H1 (cell line): ENCODE results near the gene PIM2. TPM values are rescaled to one million over a fixed set of nuclear protein-coding genes. Genes with fewer than 3 reads are reported as not detected.

Experiments
- CTCF ChIA-PET: fragments of 300-600 bp; sonication (Branson Sonifier 250); formaldehyde crosslinking; loops from one replicate; lab custom pipeline; 2021; ENCODE audit not compliant: partially characterized antibody; lab: Charles Lee
- POLR2A ChIA-PET: fragments of 300-600 bp; sonication (Branson Sonifier 250); formaldehyde crosslinking; loops from one replicate; lab custom pipeline; 2021; ENCODE audit warnings: inconsistent platforms; ENCODE audit not compliant: partially characterized antibody; lab: Charles Lee
- DNase-seq, 2 experiments: peaks; one replicate each; pipeline versions ENCODE4 v3.0.0 to v3.0.0-alpha.2; 2010 to 2022; ENCODE audit warnings: low spot score in 2 of 2, low read depth in 1 of 2, mixed read lengths in 1 of 2
- FAIRE-seq: peaks from 2 replicates; lab custom pipeline; 2011; peaks lifted over from hg19 to GRCh38; lab: Jason Lieb, UNC
- H2AFZ ChIP-seq: 2 replicates; pipeline ENCODE4 v1.8.1; 2012; ENCODE audit warnings: low read length, inconsistent platforms
- H2AK5ac ChIP-seq: 2 replicates; pipeline ENCODE4 v1.6.1; 2013; ENCODE audit warnings: low read depth, low read length
- H2BK120ac ChIP-seq: replicated peaks from 2 replicates; pipeline ENCODE3; 2013; ENCODE audit warnings: low read depth, low read length, inconsistent platforms
- H2BK12ac ChIP-seq: 2 replicates; pipeline ENCODE4 v1.6.1; 2013; ENCODE audit warnings: low read depth, low read length
- H2BK15ac ChIP-seq: 2 replicates; pipeline ENCODE4 v1.6.1; 2013; ENCODE audit warnings: low read length
- H2BK20ac ChIP-seq: 2 replicates; pipeline ENCODE4 v1.6.1; 2013; ENCODE audit warnings: low read length
- H2BK5ac ChIP-seq: 2 replicates; pipeline ENCODE4 v1.6.1; 2013; ENCODE audit warnings: low read depth, low read length
- H3K14ac ChIP-seq: 2 replicates; pipeline ENCODE4 v1.6.1; 2013; ENCODE audit warnings: inconsistent platforms; ENCODE audit not compliant: insufficient read length
- H3K18ac ChIP-seq: 2 replicates; pipeline ENCODE4 v1.6.1; 2013; ENCODE audit warnings: low read length; ENCODE audit errors: extremely low read depth
- H3K23ac ChIP-seq: 2 replicates; pipeline ENCODE4 v1.6.1; 2013; ENCODE audit warnings: inconsistent platforms; ENCODE audit not compliant: insufficient read length
- H3K23me2 ChIP-seq: 2 replicates; pipeline ENCODE4 v1.6.1; 2013; ENCODE audit warnings: low read depth, low read length
- H3K27ac ChIP-seq: 2 replicates; pipeline ENCODE4 v1.6.1; 2011; ENCODE audit warnings: low read depth, low read length, inconsistent platforms
- H3K27me3 ChIP-seq, 4 experiments: replicated peaks in 1 of 4; 1 replicate in 1 of 4; 2 replicates in 3 of 4; pipeline versions ENCODE4 v1.6.1 to v1.8.1; 2011 to 2013; ENCODE audit warnings: low read length in 3 of 4, mild to moderate bottlenecking in 3 of 4, inconsistent platforms in 2 of 4, mixed read lengths in 2 of 4, moderate library complexity in 1 of 4; ENCODE audit not compliant: control insufficient read depth in 3 of 4, insufficient read depth in 3 of 4; ENCODE audit errors: extremely low read depth in 1 of 4
- H3K36me3 ChIP-seq, 4 experiments: 2 replicates each; pipeline versions ENCODE4 v1.6.1 to v1.8.1; 2011 to 2013; ENCODE audit warnings: mild to moderate bottlenecking in 4 of 4, low read length in 3 of 4, moderate library complexity in 2 of 4, control low read depth in 1 of 4, inconsistent platforms in 1 of 4; ENCODE audit not compliant: insufficient read depth in 4 of 4, control insufficient read depth in 2 of 4
- H3K4ac ChIP-seq: replicated peaks from 2 replicates; pipeline ENCODE3; 2013; ENCODE audit warnings: low read length, low read depth, mixed read lengths, inconsistent platforms; ENCODE audit not compliant: insufficient read length
- H3K4me1 ChIP-seq, 4 experiments: replicated peaks in 1 of 4; 1 replicate in 1 of 4; 2 replicates in 3 of 4; pipeline versions ENCODE4 v1.6.1 to v1.8.1; 2011 to 2013; ENCODE audit warnings: low read length in 3 of 4, inconsistent platforms in 2 of 4, mixed read lengths in 1 of 4; ENCODE audit not compliant: insufficient read depth in 4 of 4, control insufficient read depth in 3 of 4
- H3K4me2 ChIP-seq, 2 experiments: 2 replicates each; pipeline versions ENCODE4 v1.6.1 to v1.8.1; 2011 to 2013; ENCODE audit warnings: low read depth in 2 of 2, low read length in 2 of 2, control low read depth in 1 of 2, inconsistent platforms in 1 of 2, mild to moderate bottlenecking in 1 of 2; ENCODE audit not compliant: insufficient read depth in 1 of 2
- H3K4me3 ChIP-seq, 4 experiments: fragments of 200-600, 300-600 bp in 1 of 4; sonication (generic), shearing (Covaris generic), sonication (Bioruptor Twin) in 1 of 4; 2 replicates each; pipeline versions ENCODE4 v1.5.1 to v1.8.1; 2011 to 2016; ENCODE audit warnings: low read length in 4 of 4, low read depth in 3 of 4, control low read depth in 2 of 4, inconsistent platforms in 2 of 4, mild to moderate bottlenecking in 2 of 4, mixed read lengths in 1 of 4, moderate library complexity in 1 of 4; ENCODE audit not compliant: insufficient read depth in 2 of 4; ENCODE audit errors: extremely low read depth in 1 of 4
- H3K56ac ChIP-seq: replicated peaks from 2 replicates; pipeline ENCODE3; 2013; ENCODE audit warnings: low read depth, mild to moderate bottlenecking, mixed read lengths, low read length, inconsistent platforms; ENCODE audit not compliant: insufficient read length
- H3K79me1 ChIP-seq: 2 replicates; pipeline ENCODE4 v1.6.1; 2013; ENCODE audit warnings: low read depth, low read length, control low read depth
- H3K79me2 ChIP-seq, 2 experiments: 2 replicates each; pipeline versions ENCODE4 v1.6.1 to v1.8.1; 2012 to 2013; ENCODE audit warnings: low read length in 2 of 2, mild to moderate bottlenecking in 2 of 2, inconsistent platforms in 1 of 2; ENCODE audit not compliant: insufficient read depth in 2 of 2, control insufficient read depth in 1 of 2
- H3K9ac ChIP-seq, 4 experiments: replicated peaks in 1 of 4; 1 replicate in 1 of 4; 2 replicates in 3 of 4; pipeline versions ENCODE4 v1.6.1 to v1.8.1; 2011 to 2013; ENCODE audit warnings: low read depth in 3 of 4, low read length in 3 of 4, control low read depth in 2 of 4, mild to moderate bottlenecking in 2 of 4, moderate library complexity in 2 of 4, inconsistent platforms in 1 of 4; ENCODE audit errors: extremely low read depth in 1 of 4
- H3K9me3 ChIP-seq, 2 experiments: 2 replicates each; pipeline versions ENCODE4 v1.6.1 to v1.8.1; 2012 to 2013; ENCODE audit warnings: mild to moderate bottlenecking in 2 of 2, moderate library complexity in 2 of 2, control low read depth in 1 of 2, inconsistent platforms in 1 of 2, low read depth in 1 of 2, low read length in 1 of 2, mixed read lengths in 1 of 2; ENCODE audit not compliant: insufficient read depth in 2 of 2
- H4K20me1 ChIP-seq, 2 experiments: replicated peaks in 1 of 2; 2 replicates each; pipeline versions ENCODE3 to v1.8.1; 2011 to 2013; ENCODE audit warnings: inconsistent platforms in 2 of 2, low read length in 2 of 2, mild to moderate bottlenecking in 1 of 2; ENCODE audit not compliant: insufficient read depth in 2 of 2, control insufficient read depth in 1 of 2
- H4K5ac ChIP-seq: 2 replicates; pipeline ENCODE4 v1.6.1; 2013; ENCODE audit warnings: low read length, low read depth, mixed read lengths, inconsistent platforms; ENCODE audit not compliant: insufficient read length
- H4K8ac ChIP-seq: 2 replicates; pipeline ENCODE4 v1.8.0; 2013; ENCODE audit warnings: mild to moderate bottlenecking, moderate library complexity, low read length, inconsistent platforms; ENCODE audit not compliant: insufficient read depth; ENCODE audit errors: extremely low read depth
- H4K91ac ChIP-seq: replicated peaks from 2 replicates; pipeline ENCODE3; 2013; ENCODE audit warnings: low read length, mixed read lengths, inconsistent platforms; ENCODE audit not compliant: insufficient read length
- KDM4A ChIP-seq: IDR thresholded peaks from one replicate; pipeline ENCODE4 v1.7.1; 2012; ENCODE audit warnings: low read depth, mild to moderate bottlenecking, moderate library complexity, low read length, inconsistent platforms; ENCODE audit not compliant: severe bottlenecking
- NANOG ChIP-seq: IDR thresholded peaks from 2 replicates; pipeline ENCODE4 v1.6.1; 2011; ENCODE audit warnings: low read length, low read depth, mild to moderate bottlenecking, inconsistent platforms; ENCODE audit not compliant: insufficient read depth, poor library complexity, severe bottlenecking
- NRF1 ChIP-seq: IDR thresholded peaks from 2 replicates; pipeline ENCODE4 v1.6.1; 2011; ENCODE audit warnings: mild to moderate bottlenecking, low read depth, low read length, improper control_type of control experiment
- RFX5 ChIP-seq: IDR thresholded peaks from 2 replicates; pipeline ENCODE4 v1.6.1; 2011; ENCODE audit warnings: low read depth, low read length, improper control_type of control experiment, borderline replicate concordance
- SIN3A ChIP-seq, 2 experiments: IDR thresholded peaks in 1 of 2; conservative IDR thresholded peaks in 1 of 2; 2 replicates each; pipeline ENCODE4 v1.6.1; 2011 to 2012; ENCODE audit warnings: low read length in 2 of 2, improper control_type of control experiment in 1 of 2, low read depth in 1 of 2, mild to moderate bottlenecking in 1 of 2
- SP1 ChIP-seq: IDR thresholded peaks from 2 replicates; pipeline ENCODE4 v1.6.1; 2011; ENCODE audit warnings: low read depth, low read length
- TAF7 ChIP-seq: optimal IDR thresholded peaks from 2 replicates; pipeline ENCODE3; 2011; ENCODE audit warnings: low read depth, mild to moderate bottlenecking, inconsistent platforms, low read length, moderate library complexity, borderline replicate concordance
- TBP ChIP-seq: IDR thresholded peaks from 2 replicates; pipeline ENCODE4 v1.6.1; 2011; ENCODE audit warnings: low read depth, low read length, improper control_type of control experiment
- WGBS, 2 experiments: shearing (Covaris generic) in 1 of 2; methylation state at CpG; one replicate each; pipeline versions ENCODE4 v1.1.6 to v1.1.7; 2013 to 2015; ENCODE audit warnings: low lambda C conversion rate in 2 of 2, mixed read lengths in 2 of 2, inconsistent platforms in 1 of 2, low coverage in 1 of 2, missing lambda C conversion rate in 1 of 2; ENCODE audit not compliant: insufficient replicate concordance in 2 of 2, insufficient coverage in 1 of 2, insufficient read length in 1 of 2; ENCODE audit errors: extremely low coverage in 1 of 2, missing lambda C conversion rate in 1 of 2; 5-methylcytosine and 5-hydroxymethylcytosine counted together
- polyA plus RNA-seq, 7 experiments: library from polyadenylated mRNA; depleted of rRNA in 3 of 7; stranded (reverse) in 5 of 7; unstranded in 2 of 7; fragments of >200 nt in 5 of 7; fragments of 200-250 nt in 2 of 7; gene quantifications; 1 replicate in 5 of 7; 2 replicates in 1 of 7; 4 replicates in 1 of 7; pipeline versions ENCODE4 v1.2.1 to v1.2.3, GENCODE V29; 2011 to 2013; ENCODE audit warnings: missing spikeins in 2 of 7, mixed read lengths in 2 of 7
- total RNA-seq: library from RNA; stranded (reverse); fragmentation: NEBNext Ultra II Directional; extraction: Animal tissue kit (Norgen Biotek cat#: 25700); gene quantifications from 2 replicates; pipeline ENCODE4 v1.2.1, GENCODE V29; 2021

The PIM2 gene
- total and polyA plus RNA-seq, 2 of the 8 experiments (the other 6 are each of a cell fraction or from before 2014, with no cell fraction given): 180 to 203 TPM

GRCh38 chrX:48957827-48958634 is 39.2 kb upstream of the PIM2 start:
- Histone ChIP-seq H2BK120ac (no peak overlapping the region), H3K4me2 (peak overlapping the region; percentile 72 to 77), H3K36me3 (peaks cover 0 to 13% (median 6%) of the 10 kb centered on the region in 4 experiments; a peak in 6 of 8 replicates), H2BK15ac (no peak overlapping the region), H2BK5ac (peak overlapping the region; percentile 96; the same call in 1 of the 2 replicates), H4K5ac (peak overlapping the region; percentile 87), H2AK5ac (no peak overlapping the region), H4K91ac (no peak overlapping the region), H2BK12ac (peak overlapping the region; percentile 92; the same call in 1 of the 2 replicates), H3K9me3 (no peaks in the 10 kb centered on the region), H3K56ac (no peak overlapping the region), H3K27ac (peak overlapping the region; percentile 97), H3K4me1 (peaks cover 0 to 7% (median 2%) of the 10 kb centered on the region in 4 experiments; a peak in 4 of 7 replicates), H3K18ac (no peak overlapping the region; the same call in none of the 2 replicates), H3K27me3 (no peaks in the 10 kb centered on the region), H3K4ac (no peak overlapping the region), H3K79me1 (peaks cover 7% of the 10 kb centered on the region; the same call in 1 of the 2 replicates), H3K23me2 (peaks cover 4% of the 10 kb centered on the region; the same call in 1 of the 2 replicates), H2BK20ac (no peak overlapping the region), H3K23ac (no peak overlapping the region), H3K79me2 (peaks cover 16 to 40% of the 10 kb centered on the region in 2 experiments; a peak in 3 of 4 replicates), H3K4me3 (peak overlapping the region; percentile 80 to 94 (median 91)), H4K20me1 (peaks cover 0 to 2% of the 10 kb centered on the region in 2 experiments), H2AFZ (peak overlapping the region; percentile 98), H3K9ac (peak overlapping the region in 3 of 4 experiments; percentile 82 to 97 (median 91); a peak in 6 of 7 replicates), H3K14ac (no peak overlapping the region), H4K8ac (peak overlapping the region; percentile 95)
- peak; percentile 83 to 88 for DNase-seq
- peak; percentile 90 for FAIRE-seq
- ChIA-PET POLR2A (interaction anchor here (0.6 to 6.7 kb wide), 12 partner anchors 12 to 882 kb away, joined by 3 to 70 read pairs (median 4); partner anchors contain the start of genes KCND1, PQBP1, SLC35A2 and TIMM17B), CTCF (interaction anchor here (2.0 to 2.2 kb wide), 2 partner anchors 9 to 15 kb away, joined by 4 to 15 read pairs; partner anchors contain the start of gene KCND1)
- WGBS, 2 experiments: 1% methylated on average over 24 of the region's 66 CpGs; no CpG with 5 or more reads in 1 of the 2 experiments
- TF ChIP-seq SP1 (0 out of 2 replicates have a peak, but pooled peaks have one; percentile 78), TBP (peak; percentile 65; the same call in 1 of the 2 replicates), NANOG (no peak), SIN3A (conservative IDR thresholded peaks at IDR 0.05 in 1 of 2, IDR thresholded peaks at IDR 0.05 in 1 of 2; ENCODE audit: low read depth in 1 of 2, low read length in 2 of 2) (peak; percentile 20 to 66; a peak in 1 of 4 replicates), TAF7 (no peak), KDM4A (no peak), NRF1 (peak; percentile 61), RFX5 (peak; percentile 69)
